SH-SY5Y (cell line): ENCODE data around the gene GSTA4.

Experiments
- GATA2 ChIP-seq: IDR thresholded peaks from 2 replicates; pipeline ENCODE4 v1.6.1; 2011; ENCODE audit warnings: mild to moderate bottlenecking, low read depth, low read length
- GATA3 ChIP-seq: IDR thresholded peaks from 2 replicates; pipeline ENCODE4 v1.6.1; 2011; ENCODE audit warnings: low read depth, mild to moderate bottlenecking, low read length, moderate library complexity

The GSTA4 gene

DNA sequence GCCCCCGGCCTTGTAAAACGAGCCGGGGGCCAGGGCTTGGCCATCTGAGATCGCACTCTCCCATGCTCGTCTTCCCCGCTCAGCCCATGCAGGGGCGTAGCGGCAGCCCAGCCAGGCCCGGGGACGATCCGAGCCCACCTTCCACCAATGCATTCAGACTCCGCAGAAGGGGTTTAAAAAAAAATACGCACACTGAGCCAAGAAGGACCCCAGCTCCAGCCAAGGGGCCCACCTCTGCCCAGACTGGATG, 320 bp downstream of the GSTA4 start:
- no peak for TF ChIP-seq GATA3
- TF ChIP-seq GATA2: no peak

GRCh38 chr6:52994031-52994838, 849 bp downstream of the GSTA4 start:
- TF ChIP-seq GATA3: no peak
- TF ChIP-seq GATA2: no peak

DNA sequence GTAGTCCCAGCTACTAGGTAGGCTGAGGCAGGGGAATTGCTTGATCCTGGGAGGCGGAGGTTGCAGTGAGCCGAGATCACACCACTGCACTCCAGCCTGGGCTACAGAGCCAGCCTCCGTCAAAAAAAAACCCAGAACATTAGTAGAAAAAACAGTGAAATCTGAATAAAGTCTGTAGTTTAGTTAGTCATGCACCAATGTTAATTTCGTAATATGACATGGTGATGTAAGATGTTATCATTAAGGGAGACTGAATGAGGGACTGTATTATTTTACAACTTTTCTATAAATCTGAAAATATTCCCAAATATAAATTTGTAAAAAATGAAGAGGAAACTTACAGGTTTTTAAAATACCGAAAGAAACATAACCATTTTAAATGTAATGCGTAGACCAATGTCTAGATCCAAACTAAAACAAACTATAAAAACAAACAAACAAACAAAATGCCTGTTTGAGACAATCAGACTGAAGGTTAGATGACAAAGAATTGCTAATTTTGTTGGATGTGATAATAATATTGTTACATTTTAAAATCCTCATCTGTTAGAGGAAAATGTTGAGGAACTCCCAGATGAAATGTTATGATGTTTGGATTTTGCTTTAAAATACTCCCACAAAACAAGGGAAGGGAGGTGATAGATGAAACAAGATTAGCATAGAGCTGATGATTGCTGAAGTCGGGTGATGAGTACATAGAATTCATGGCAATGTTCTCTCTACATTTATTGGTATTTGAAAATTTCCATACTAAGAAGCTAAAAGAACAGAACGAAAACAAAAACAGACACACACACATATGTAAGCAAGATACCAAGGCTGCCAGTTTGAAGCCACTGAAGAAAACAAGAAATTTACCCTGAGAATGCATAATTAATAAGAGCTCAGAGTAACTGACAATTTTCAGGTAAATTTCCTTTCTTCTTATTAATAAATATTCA, 1.8 kb downstream of the GSTA4 start:
- no peak for TF ChIP-seq GATA3
- no peak for TF ChIP-seq GATA2

GRCh38 chr6:52990342-52990741, 4.7 kb downstream of the GSTA4 start:
- TF ChIP-seq GATA3 (no peak), GATA2 (no peak)

DNA sequence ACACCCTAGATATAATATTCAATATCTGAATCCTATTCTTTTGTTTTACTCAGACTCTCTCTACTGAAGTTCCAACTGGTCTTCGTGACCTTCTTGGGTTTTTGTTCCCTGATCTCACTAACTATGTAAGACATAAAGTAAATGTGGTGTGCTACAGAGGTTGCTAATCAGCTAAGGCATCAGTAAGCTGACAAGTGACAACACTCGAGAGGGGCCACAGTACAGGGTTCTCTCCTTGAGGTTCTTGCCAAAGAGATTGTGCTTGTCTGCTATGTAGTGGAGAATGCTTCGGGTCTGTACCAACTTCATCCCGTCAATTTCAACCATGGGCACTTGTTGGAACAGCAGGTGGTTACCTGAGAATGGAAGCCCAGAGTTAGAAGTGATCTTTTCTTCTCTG, 9.9 kb downstream of the GSTA4 start:
- no peak for TF ChIP-seq GATA2
- TF ChIP-seq GATA3: no peak

- TF ChIP-seq GATA2: no peak
These were observed 10.8 kb downstream of the GSTA4 start for GRCh38 chr6:52984247-52984646.

DNA sequence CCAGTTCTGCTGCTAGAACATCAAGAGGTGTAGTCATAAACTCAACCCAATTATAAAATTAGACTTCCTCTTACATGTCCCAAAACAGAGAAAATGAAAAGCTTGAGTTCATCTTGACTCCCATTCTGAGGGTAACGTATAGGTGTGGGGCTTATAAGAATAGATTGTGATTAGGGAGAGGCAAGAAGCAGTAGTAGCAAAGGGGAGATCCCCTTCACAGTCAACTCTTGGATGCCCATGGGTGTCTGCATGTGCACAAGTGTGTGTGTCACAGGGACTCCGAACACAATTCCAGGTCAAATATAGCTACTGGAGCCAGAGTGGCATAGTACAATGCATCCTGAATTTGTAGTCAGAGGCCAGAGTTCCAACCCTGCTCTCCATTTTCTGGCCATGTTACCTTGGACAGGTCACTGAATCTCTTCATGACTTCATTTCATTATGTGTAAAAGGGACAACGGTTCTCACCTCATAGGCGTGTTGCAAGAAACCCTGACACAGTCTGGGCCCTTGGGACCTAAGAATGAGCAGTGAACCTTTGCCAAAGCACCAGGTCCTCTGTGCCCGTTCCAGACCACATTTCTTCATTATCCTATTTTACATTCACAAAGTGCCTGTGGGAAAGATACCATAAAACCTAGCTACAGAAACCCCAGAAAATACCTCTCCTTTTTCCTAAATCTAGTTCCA, 11.8 kb downstream of the GSTA4 start:
- TF ChIP-seq GATA3 (no peak), GATA2 (no peak)

GRCh38 chr6:52982680-52983079, 12.4 kb downstream of the GSTA4 start:
- no peak for TF ChIP-seq GATA3
- no peak for TF ChIP-seq GATA2

GRCh38 chr6:52981222-52981900, 13.7 kb downstream of the GSTA4 start:
- TF ChIP-seq GATA2: no peak
- no peak for TF ChIP-seq GATA3

DNA sequence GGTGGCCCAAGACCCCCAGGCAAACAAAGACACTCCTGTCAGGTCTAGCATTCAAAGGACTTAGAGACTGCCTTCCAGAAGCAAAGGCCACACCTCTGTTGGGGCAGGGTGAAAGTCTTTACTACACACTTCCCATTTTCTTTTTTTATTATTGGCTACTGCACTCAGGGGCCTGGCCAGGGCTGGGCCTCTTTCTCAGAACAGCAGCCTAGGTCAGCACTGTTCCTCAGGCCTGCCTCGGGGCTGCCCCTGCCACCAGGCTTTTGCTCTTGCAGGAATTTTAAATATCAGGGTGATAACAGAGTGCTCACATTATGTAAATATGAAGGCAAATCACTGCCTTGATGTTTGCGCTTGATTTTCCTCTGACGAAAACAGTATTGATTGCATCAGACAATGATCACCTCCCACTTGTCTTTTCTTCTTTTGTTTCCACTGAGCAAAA, 18.5 kb downstream of the GSTA4 start:
- no peak for TF ChIP-seq GATA2
- TF ChIP-seq GATA3: no peak

- TF ChIP-seq GATA2 (no peak), GATA3 (no peak)
These were observed 18.9 kb downstream of the GSTA4 start for GRCh38 chr6:52976149-52976548.

DNA sequence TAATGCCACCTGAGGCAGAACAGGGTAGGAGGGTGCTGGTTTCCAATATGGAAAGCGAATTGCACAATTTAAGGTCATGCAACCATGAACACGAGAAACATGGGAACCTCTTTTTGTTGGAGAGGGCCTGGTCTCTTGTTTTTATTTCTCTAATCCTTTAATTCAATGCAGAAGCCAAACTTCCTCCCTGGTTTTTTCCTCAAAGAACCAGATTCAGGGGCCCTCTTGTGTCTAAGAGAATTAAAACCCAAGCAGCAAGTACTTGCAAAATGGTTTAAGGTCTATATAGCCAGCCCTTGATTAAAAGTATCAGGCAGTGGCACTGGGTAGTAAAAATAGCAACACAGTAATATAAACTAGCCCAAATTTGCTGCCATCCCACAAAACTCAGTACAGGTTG, 19.5 kb downstream of the GSTA4 start:
- TF ChIP-seq GATA2 (no peak), GATA3 (no peak)

DNA sequence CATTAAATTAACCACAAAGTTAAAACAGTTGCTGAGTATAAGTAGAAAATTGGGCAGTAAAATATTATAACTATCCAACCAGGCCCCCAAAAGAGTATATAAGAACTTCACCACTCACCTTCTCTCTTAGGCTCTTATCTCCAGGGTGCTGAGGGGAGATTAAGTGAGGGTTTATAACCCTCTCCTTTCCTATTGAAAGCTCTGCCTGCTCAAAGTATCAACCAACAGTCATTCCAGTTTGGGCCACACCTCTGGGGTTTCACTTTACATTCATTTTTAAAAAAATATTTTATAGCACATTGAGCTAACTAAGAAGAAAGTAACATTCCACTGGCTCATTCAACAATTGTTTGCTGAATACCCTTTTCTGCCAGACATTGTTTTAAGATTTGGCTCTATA, 22.1 kb downstream of the GSTA4 start:
- TF ChIP-seq GATA3 (no peak), GATA2 (no peak)

GRCh38 chr6:52969359-52969758, 25.7 kb downstream of the GSTA4 start:
- TF ChIP-seq GATA3 (no peak), GATA2 (no peak)

DNA sequence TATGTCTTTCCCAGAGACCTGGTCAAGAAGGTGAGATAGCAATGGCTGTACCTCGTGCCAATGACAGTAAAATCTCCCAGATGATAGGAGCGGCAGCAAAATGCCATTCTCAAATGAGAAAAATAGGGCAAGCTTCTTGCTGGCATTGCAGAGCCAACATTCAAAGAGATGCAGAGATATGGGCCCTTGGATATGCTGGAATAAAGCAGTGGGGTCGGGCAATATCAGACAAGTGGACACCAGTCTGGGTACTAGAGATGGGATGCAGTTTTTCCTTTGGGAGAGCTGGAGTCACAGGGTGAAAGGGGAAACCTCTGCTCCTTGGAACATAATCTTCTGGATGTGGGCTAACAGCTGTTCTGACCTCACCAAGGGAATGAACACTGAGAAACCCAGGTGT, 29.0 kb downstream of the GSTA4 start:
- TF ChIP-seq GATA3 (no peak), GATA2 (no peak)
